Measurements from ENCODE around the gene NUP210L.
A peak's percentile ranks its signal among the peaks of the same experiment; 100 is the strongest.

The NUP210L gene

DNA sequence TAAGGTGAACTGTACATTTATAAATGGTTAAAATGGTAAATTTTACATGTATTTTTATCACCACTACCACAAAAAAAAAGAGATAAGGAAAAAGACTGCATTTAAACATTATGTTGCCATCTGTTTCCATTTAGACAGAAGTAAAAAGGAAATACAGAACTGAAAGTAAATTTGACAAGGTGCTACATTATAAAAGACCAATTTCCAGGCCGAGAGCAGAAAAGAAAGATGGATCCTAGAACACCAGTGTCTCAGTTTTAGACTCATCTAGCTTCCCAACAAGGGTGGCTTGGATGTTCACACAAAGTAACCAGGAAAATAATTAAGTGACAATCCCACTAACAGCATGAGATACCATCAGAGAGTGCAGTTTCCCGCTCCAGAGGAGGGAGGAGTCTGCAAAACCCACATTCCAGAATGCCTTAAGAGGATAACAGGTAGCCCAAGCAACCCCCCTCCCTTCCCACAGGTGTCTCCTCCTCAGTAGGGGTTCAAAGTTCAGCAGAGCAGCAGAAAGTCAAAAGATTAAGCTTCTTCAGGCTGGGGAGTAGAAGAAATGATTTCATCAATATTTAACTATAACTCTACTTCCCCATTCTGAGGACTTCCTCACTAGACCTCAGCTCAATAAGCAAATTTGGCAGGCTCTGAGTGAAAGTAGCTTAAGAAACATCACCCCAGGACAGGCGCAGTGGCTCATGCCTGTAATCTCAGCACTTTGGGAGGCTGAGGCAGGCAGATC is 25.2 kb upstream of the NUP210L start:
- Histone ChIP-seq H4K8ac (ENCODE audit: low read depth, low read length) (no peak overlapping the region), H2BK12ac (ENCODE audit: low read length) (no peak overlapping the region), H4K91ac (ENCODE audit: low read depth, low read length) (no peak overlapping the region), H3K18ac (ENCODE audit: low read length) (no peak overlapping the region), H3K9ac (ENCODE audit: low read length) (no peak overlapping the region), H3K79me2 (ENCODE audit: control insufficient read depth, insufficient read depth, low read length, poor library complexity) (peaks cover 36% of the 10 kb centered on the region), H3K4me3 (ENCODE audit: low read depth, low read length) (no peak overlapping the region), H2BK5ac (ENCODE audit: low read depth, low read length, poor library complexity) (no peak overlapping the region), H2AFZ (ENCODE audit: insufficient read depth, low read length, poor library complexity) (no peak overlapping the region), H3K4me2 (ENCODE audit: low read length) (peak overlapping the region; percentile 27), H3K36me3 (ENCODE audit: control insufficient read depth in 1 of 2, insufficient read depth in 2 of 2, low read length in 2 of 2) (peaks cover 5 to 10% of the 10 kb centered on the region in 2 experiments), H3K27ac (ENCODE audit: low read depth, low read length) (no peak overlapping the region), H3K4me1 (ENCODE audit: control insufficient read depth in 1 of 2, insufficient read depth in 2 of 2, low read length in 2 of 2) (peaks cover 13 to 24% of the 10 kb centered on the region in 2 experiments), H3K79me1 (ENCODE audit: low read length) (peaks cover 15% of the 10 kb centered on the region), H3K4ac (ENCODE audit: low read depth, low read length) (peak overlapping the region; percentile 74), H3K27me3 (ENCODE audit: insufficient read depth, low read length) (no peaks in the 10 kb centered on the region), H2BK120ac (ENCODE audit: insufficient read depth, low read length, poor library complexity) (no peak overlapping the region), H2AK5ac (ENCODE audit: low read length) (no peak overlapping the region), H3K9me3 (ENCODE audit: insufficient read depth, low read depth, low read length) (no peaks in the 10 kb centered on the region), H4K12ac (ENCODE audit: low read depth, low read length) (no peak overlapping the region), H3K14ac (ENCODE audit: low read length) (no peak overlapping the region), H3K23ac (ENCODE audit: low read length) (no peak overlapping the region)
- no CpG with 5 or more reads among the region's 3 CpGs for WGBS (ENCODE audit: extremely low coverage, insufficient coverage, insufficient read length)
- DNase-seq: no peak

GRCh38 chr1:154178911-154179811 is 24.3 kb upstream of the NUP210L start:
- Histone ChIP-seq H3K18ac (ENCODE audit: low read length) (no peak overlapping the region), H3K4ac (ENCODE audit: low read depth, low read length) (peak overlapping the region; percentile 82), H4K8ac (ENCODE audit: low read depth, low read length) (no peak overlapping the region), H2BK12ac (ENCODE audit: low read length) (no peak overlapping the region), H2BK5ac (ENCODE audit: low read depth, low read length, poor library complexity) (no peak overlapping the region), H3K23ac (ENCODE audit: low read length) (peak overlapping the region; percentile 46), H2AFZ (ENCODE audit: insufficient read depth, low read length, poor library complexity) (no peak overlapping the region), H3K4me1 (ENCODE audit: control insufficient read depth in 1 of 2, insufficient read depth in 2 of 2, low read length in 2 of 2) (peaks cover 13 to 24% of the 10 kb centered on the region in 2 experiments), H3K9ac (ENCODE audit: low read length) (no peak overlapping the region), H3K4me3 (ENCODE audit: low read depth, low read length) (no peak overlapping the region), H3K9me3 (ENCODE audit: insufficient read depth, low read depth, low read length) (no peaks in the 10 kb centered on the region), H4K91ac (ENCODE audit: low read depth, low read length) (no peak overlapping the region), H3K14ac (ENCODE audit: low read length) (no peak overlapping the region), H4K12ac (ENCODE audit: low read depth, low read length) (no peak overlapping the region), H3K4me2 (ENCODE audit: low read length) (no peak overlapping the region), H2AK5ac (ENCODE audit: low read length) (no peak overlapping the region), H3K27me3 (ENCODE audit: insufficient read depth, low read length) (no peaks in the 10 kb centered on the region), H3K79me1 (ENCODE audit: low read length) (peaks cover 15% of the 10 kb centered on the region), H3K36me3 (ENCODE audit: control insufficient read depth in 1 of 2, insufficient read depth in 2 of 2, low read length in 2 of 2) (peaks cover 12 to 16% of the 10 kb centered on the region in 2 experiments), H2BK120ac (ENCODE audit: insufficient read depth, low read length, poor library complexity) (no peak overlapping the region), H3K27ac (ENCODE audit: low read depth, low read length) (peak overlapping the region; percentile 2), H3K79me2 (ENCODE audit: control insufficient read depth, insufficient read depth, low read length, poor library complexity) (peaks cover 36% of the 10 kb centered on the region)
- peak in 1 of 2 donors; percentile 25 for DNase-seq
- WGBS (ENCODE audit: extremely low coverage, insufficient coverage, insufficient read length): no CpG with 5 or more reads among the region's 10 CpGs

DNA sequence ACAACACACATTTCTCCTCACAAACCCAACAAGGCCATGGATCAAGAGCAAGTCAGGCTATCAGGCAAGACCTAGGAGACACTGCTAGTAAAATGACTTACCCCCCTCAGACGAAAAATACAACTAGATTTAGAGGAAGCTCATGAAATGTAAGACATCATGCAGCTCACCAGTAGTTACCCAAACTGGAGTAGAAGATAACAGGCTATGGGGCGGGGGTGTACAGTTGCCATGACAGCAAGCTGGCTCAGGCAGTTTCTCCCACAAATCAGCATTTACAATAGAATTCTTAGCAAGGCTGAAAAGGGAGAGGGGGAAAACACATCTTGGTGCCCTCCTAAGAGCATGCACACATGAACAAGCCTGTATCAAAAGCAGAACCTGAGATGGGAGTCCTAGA is 23.1 kb upstream of the NUP210L start:
- Histone ChIP-seq H3K27ac (ENCODE audit: low read depth, low read length) (no peak overlapping the region), H2AFZ (ENCODE audit: insufficient read depth, low read length, poor library complexity) (no peak overlapping the region), H3K23ac (ENCODE audit: low read length) (no peak overlapping the region), H3K4me1 (ENCODE audit: control insufficient read depth in 1 of 2, insufficient read depth in 2 of 2, low read length in 2 of 2) (peaks cover 10 to 24% of the 10 kb centered on the region in 2 experiments), H3K36me3 (ENCODE audit: control insufficient read depth in 1 of 2, insufficient read depth in 2 of 2, low read length in 2 of 2) (peaks cover 15 to 23% of the 10 kb centered on the region in 2 experiments), H2BK5ac (ENCODE audit: low read depth, low read length, poor library complexity) (no peak overlapping the region), H3K4me3 (ENCODE audit: low read depth, low read length) (no peak overlapping the region), H3K9me3 (ENCODE audit: insufficient read depth, low read depth, low read length) (no peaks in the 10 kb centered on the region), H4K8ac (ENCODE audit: low read depth, low read length) (no peak overlapping the region), H2BK120ac (ENCODE audit: insufficient read depth, low read length, poor library complexity) (no peak overlapping the region), H3K9ac (ENCODE audit: low read length) (no peak overlapping the region), H3K79me2 (ENCODE audit: control insufficient read depth, insufficient read depth, low read length, poor library complexity) (peaks cover 36% of the 10 kb centered on the region), H3K18ac (ENCODE audit: low read length) (no peak overlapping the region), H4K91ac (ENCODE audit: low read depth, low read length) (no peak overlapping the region), H4K12ac (ENCODE audit: low read depth, low read length) (no peak overlapping the region), H3K27me3 (ENCODE audit: insufficient read depth, low read length) (no peaks in the 10 kb centered on the region), H2AK5ac (ENCODE audit: low read length) (no peak overlapping the region), H3K79me1 (ENCODE audit: low read length) (peaks cover 10% of the 10 kb centered on the region), H3K4me2 (ENCODE audit: low read length) (no peak overlapping the region), H2BK12ac (ENCODE audit: low read length) (no peak overlapping the region), H3K14ac (ENCODE audit: low read length) (no peak overlapping the region), H3K4ac (ENCODE audit: low read depth, low read length) (peak overlapping the region; percentile 82)
- no peak for DNase-seq
- no CpG with 5 or more reads among the region's 2 CpGs for WGBS (ENCODE audit: extremely low coverage, insufficient coverage, insufficient read length)

DNA sequence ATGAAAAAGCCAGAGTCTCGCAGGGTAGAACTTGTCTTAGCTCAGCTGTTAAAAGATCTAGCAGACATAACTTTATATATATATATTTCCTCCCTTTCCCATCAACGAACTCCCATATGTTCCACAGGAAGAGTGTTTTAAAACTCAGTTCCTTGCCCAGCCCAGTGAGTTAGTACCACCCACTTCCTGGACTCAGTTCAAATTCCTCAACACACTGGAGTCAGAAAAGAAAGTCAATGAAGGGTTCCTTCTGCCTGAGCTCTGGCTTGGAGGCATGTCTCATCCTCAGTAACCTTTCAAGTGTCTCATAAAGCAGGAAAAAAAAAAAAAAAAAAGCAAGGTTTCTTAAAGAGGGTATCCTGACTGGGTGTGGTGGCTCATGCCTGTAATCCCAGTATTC is 21.5 kb upstream of the NUP210L start:
- no peaks in the 10 kb centered on the region for H3K27me3 ChIP-seq (ENCODE audit: insufficient read depth, low read length)
- H3K27ac ChIP-seq (ENCODE audit: low read depth, low read length): no peak overlapping the region
- H3K4me1 ChIP-seq (ENCODE audit: control insufficient read depth in 1 of 2, insufficient read depth in 2 of 2, low read length in 2 of 2): peaks cover 10 to 24% of the 10 kb centered on the region in 2 experiments
- no peak overlapping the region for H2BK120ac ChIP-seq (ENCODE audit: insufficient read depth, low read length, poor library complexity)
- no peak overlapping the region for H2AK5ac ChIP-seq (ENCODE audit: low read length)
- H4K91ac ChIP-seq (ENCODE audit: low read depth, low read length): no peak overlapping the region
- H3K23ac ChIP-seq (ENCODE audit: low read length): no peak overlapping the region
- peak overlapping the region; percentile 82 for H3K4ac ChIP-seq (ENCODE audit: low read depth, low read length)
- peaks cover 24% of the 10 kb centered on the region for H3K79me2 ChIP-seq (ENCODE audit: control insufficient read depth, insufficient read depth, low read length, poor library complexity)
- peaks cover 21 to 40% of the 10 kb centered on the region in 2 experiments for H3K36me3 ChIP-seq (ENCODE audit: control insufficient read depth in 1 of 2, insufficient read depth in 2 of 2, low read length in 2 of 2)
- no peak overlapping the region for H3K14ac ChIP-seq (ENCODE audit: low read length)
- H4K8ac ChIP-seq (ENCODE audit: low read depth, low read length): no peak overlapping the region
- H3K18ac ChIP-seq (ENCODE audit: low read length): no peak overlapping the region
- no peaks in the 10 kb centered on the region for H3K79me1 ChIP-seq (ENCODE audit: low read length)
- WGBS (ENCODE audit: extremely low coverage, insufficient coverage, insufficient read length): no CpG with 5 or more reads among the region's 2 CpGs
- H4K12ac ChIP-seq (ENCODE audit: low read depth, low read length): no peak overlapping the region
- H2AFZ ChIP-seq (ENCODE audit: insufficient read depth, low read length, poor library complexity): no peak overlapping the region
- no peak overlapping the region for H3K4me2 ChIP-seq (ENCODE audit: low read length)
- H3K9ac ChIP-seq (ENCODE audit: low read length): no peak overlapping the region
- no peak overlapping the region for H2BK12ac ChIP-seq (ENCODE audit: low read length)
- H2BK5ac ChIP-seq (ENCODE audit: low read depth, low read length, poor library complexity): no peak overlapping the region
- H3K9me3 ChIP-seq (ENCODE audit: insufficient read depth, low read depth, low read length): no peaks in the 10 kb centered on the region
- no peak for DNase-seq
- H3K4me3 ChIP-seq (ENCODE audit: low read depth, low read length): no peak overlapping the region

Data from trophoblast cell (in vitro differentiated cells and primary cell).